Suppressor macrophage (primary cell): Measurements from ENCODE around the gene TRAPPC8.
A peak's percentile ranks its signal among the peaks of the same experiment; 100 is the strongest.
"Not testable (repeated sequence)": the region's sequence is repeated elsewhere in the genome, so short reads cannot be mapped to it uniquely, and the experiment has no call there.

Experiments
- DNase-seq, 4 experiments: peaks; one replicate each; pipeline ENCODE4 v3.0.0-alpha.2; 2020 to 2022

Gene TRAPPC8

DNA sequence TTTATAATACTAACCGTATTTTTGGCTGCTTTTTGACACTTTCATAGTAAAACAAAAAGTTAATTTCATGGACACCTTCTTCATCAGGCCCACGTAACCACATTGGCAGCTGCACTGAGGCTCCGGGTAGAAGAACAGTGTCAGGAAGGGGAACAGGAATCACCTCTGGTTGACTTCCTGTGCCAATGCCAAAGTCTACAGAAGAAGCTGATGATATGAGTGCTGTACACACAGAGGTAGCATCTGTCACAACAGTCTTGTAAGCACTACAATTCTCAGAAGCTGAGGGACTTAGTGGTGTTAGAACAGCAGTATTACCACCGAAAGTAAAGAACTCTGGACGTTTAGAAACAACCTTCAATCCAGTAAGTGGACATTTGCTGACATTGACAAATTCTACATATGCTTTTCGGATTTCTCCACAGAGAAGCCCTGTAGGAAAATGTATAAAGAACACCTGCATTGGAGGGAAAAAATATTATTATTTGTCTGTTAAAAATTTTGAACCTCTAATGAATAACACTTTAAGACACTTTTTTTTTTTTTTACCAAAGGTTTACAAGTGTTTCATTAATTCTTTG, 85.3 kb downstream of the TRAPPC8 start:
- no peak for DNase-seq

DNA sequence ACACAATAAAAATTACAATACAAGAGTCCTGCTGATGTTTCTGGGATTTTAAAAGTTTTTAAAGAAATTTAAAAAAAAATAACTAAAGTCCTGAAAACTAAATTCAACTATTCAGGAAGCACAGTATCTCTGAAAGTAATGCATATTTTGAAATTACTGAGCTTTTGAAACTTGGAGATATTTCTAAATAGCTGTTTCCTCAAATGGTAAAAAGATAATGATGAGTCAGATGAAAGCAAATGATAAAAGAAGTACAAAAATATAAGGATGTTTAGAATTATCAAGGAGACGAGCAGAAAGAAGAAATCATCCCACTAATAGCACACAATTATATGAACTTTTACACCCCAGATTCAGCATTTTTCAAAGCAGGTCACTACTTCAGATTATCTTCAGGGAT, 92.1 kb downstream of the TRAPPC8 start:
- peak in 2 of 4 experiments; percentile 53 to 67 for DNase-seq

DNA sequence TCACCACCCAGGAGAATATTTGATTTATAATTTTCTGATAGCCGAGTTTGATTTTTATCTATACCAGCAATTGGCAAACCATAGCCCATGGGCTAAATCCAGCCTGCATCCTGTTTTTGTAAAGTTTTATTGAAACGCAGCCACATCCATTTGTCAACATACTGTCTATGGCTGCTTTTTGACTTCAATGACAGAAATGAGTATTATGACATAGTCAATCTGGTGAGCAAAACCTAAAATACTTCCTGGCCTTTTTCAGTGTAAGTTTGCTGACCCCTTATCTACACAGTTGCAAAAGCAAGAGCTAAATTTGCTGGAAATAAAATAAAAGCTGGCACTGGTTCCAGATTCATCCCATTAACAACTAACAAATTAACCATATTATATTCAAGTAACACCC, 102.4 kb downstream of the TRAPPC8 start:
- DNase-seq: no peak

DNA sequence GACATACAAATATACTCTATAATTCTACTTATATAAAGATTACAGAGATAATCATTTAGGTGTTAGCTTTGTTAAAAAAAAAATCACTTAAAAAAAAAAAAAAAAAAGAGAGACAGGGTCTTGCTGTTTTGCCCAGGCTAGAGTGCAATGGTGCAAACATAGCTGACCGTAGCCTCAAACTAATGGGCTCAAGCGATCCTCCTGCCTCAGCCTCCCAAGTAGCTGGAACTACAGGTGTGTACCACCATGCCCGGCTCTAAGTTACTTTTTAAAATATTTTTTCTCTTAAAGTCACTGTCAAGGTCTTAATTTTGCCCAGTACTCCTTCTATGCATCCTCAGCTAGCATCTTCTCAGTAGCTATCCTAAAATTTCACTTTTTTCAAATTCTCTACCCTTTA, 105.0 kb downstream of the TRAPPC8 start:
- DNase-seq: no peak

DNA sequence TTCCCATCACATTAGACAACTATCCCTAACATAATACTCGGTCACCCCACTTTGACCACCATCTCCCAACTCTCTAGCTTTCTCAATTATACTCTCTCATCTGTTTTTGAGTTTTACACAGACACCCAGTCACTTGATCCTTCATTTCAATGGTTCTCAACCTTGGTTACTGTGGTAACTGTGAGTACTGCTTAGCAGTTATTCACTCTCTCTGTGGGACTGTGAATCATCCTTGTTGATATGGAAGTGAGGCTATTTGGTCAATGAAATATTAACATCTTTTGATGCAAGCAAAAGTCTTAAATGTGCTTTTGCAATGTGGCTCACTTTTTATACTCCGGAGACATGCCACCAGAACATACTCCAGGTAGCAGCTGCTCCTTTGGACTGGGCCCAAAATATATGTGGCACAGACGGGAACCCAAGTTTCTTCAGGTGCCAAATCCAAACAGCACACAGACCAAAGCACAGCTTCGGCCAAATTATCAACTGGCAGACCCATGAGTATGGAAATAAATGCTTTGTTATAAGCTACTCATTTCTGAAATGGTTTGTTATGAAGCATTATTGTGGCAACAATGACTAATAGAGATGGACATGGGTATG, 107.3 kb downstream of the TRAPPC8 start:
- no peak for DNase-seq

DNA sequence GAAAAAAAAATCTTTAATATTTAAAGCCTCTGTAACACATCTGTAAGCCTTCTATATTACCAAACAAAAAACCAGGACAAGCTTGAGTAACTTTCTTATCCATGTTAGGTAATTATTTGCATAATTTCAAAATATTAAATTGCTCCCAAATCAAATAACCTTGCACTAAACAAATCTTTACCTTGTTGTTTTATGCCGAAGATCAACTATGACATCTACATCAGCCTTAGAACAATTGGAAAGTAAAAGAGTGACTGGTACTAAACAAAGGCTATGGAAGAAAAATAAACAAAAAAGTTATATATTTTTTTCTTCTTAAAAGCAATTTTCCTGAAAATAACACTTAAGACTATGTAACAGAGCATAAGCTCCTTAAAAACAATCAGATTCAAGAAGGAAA, 111.0 kb downstream of the TRAPPC8 start:
- DNase-seq: no peak

DNA sequence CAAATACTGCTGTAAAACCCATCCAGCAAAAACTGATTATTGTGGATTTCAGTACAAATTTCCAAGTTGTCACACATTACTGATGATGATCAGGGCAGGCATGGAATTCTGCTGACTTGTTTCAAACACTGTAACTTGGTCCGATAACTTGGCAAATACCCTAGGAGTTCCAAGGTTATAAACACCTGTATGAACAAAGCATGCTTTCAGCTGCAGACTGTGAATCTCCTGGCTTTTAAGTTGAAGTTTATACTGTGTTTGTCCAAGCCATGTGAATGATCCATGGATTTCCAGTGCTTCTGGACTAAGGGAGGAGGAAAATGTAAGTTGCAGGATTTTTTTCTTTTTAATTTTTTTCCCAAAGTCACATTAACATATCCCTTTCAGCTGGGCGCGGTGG, 112.2 kb downstream of the TRAPPC8 start:
- DNase-seq: no peak

DNA sequence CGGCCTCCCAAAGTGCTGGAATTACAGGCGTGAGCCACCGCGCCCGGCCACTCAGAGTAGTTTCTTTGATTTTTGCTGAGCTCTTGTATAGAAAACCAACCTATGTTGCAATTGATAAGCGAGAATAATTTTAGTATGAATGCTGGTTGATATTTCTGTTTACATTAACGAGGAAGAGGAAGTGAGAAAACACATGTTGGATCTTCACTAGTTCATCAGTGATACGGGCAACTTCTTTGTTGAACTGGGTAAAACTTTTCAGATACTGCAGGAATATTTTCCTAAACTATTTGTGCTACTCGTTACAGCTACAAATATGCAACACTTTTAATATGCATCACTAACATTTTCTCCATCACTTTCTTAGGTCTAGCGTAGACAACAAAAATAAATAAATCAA, 114.3 kb downstream of the TRAPPC8 start:
- DNase-seq: peak in 2 of 4 experiments; percentile 2 to 17

DNA sequence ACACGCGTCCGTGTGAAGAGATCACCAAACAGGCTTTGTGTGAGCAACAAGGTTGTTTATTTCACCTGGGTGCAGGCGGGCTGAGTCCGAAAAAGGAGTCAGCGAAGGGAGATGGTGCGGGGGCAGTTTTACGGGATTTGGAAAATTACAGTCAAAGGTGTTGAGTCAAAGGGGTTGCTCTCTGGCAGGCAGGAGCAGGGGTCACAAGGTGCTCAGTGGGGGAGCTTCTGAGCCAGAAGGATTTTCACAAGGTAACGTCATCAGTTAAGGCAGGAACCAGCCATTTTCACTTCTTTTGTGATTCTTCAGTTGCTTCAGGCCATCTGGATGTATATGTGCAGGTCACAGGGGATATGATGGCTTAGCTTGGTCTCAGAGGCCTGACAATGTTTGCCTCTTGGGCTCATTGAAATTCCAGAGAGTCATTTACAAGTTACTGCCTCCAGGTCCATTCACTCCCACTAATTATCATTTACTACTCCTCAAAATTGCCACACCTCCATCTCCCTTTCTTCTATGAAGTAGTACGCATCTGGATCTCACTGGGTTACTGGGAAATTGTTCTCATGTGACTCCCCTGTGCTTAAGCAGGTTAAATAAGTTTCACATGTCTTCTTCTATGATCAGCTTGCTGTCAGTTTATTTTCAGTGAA, 116.1 kb downstream of the TRAPPC8 start:
- DNase-seq: not testable (repeated sequence)

DNA sequence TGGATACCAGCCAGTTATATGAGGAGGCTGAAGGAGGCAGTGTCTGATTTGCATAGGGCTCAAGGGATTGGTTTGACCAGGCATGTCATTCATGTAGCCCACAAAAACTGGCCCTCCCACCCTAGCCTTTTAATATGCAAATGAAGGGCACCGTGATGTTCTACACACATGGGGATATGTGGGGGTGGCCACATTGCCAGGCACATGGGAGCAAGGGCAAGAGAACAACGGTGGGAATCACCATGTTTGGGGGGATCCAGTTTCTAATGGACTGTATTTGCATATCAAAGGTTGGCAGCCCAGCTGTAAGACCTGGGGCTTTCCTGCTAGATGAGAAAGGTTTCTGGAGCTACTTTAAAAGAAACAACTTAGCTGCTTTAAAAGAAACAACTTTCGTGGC, 117.2 kb downstream of the TRAPPC8 start:
- no peak for DNase-seq

DNA sequence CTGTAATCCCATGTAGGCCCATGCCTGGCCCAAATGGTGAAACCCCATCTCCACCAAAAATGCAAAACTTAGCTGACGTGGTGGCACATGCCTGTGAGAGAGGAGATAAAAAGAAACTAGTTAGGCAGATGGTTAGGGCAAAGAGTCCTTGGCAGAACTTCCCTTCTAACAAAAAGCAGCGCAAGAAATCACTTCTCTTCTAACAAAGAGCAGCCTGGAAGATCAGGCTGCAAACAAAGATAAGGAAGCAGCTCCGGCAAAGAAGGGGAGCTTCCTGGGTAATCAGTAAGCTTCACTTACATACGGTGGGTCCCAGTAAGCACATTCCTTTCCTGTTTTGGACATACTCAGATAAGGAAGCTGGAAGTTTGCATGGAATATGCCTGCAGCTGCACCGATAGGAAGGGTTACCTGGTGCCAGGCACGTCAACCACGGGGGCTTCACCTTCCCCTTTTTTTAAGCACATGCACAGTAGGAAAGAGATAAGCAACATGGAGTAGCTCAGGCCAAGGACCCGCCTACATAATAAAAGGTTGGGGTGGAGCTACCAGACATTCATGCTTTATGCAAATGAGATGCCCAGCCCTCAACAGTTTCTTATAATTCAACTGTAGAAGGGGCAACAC, 121.3 kb downstream of the TRAPPC8 start:
- peak in 3 of 4 experiments; percentile 32 to 43 (median 36) for DNase-seq

DNA sequence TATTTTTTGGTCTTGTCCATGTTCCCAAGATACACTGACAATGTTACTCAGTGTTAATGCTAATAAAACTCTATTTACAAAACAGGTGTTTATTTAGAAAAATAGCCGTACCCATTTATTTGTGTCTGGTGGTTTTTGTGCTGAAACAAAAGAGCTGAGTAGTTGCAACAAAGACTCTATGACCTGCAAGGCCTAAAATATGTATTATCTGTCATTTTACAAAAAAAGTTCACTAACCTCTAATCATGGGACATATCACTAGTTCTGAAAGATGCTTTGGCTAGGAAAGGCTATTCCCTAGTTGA, 123.1 kb downstream of the TRAPPC8 start:
- no peak for DNase-seq

DNA sequence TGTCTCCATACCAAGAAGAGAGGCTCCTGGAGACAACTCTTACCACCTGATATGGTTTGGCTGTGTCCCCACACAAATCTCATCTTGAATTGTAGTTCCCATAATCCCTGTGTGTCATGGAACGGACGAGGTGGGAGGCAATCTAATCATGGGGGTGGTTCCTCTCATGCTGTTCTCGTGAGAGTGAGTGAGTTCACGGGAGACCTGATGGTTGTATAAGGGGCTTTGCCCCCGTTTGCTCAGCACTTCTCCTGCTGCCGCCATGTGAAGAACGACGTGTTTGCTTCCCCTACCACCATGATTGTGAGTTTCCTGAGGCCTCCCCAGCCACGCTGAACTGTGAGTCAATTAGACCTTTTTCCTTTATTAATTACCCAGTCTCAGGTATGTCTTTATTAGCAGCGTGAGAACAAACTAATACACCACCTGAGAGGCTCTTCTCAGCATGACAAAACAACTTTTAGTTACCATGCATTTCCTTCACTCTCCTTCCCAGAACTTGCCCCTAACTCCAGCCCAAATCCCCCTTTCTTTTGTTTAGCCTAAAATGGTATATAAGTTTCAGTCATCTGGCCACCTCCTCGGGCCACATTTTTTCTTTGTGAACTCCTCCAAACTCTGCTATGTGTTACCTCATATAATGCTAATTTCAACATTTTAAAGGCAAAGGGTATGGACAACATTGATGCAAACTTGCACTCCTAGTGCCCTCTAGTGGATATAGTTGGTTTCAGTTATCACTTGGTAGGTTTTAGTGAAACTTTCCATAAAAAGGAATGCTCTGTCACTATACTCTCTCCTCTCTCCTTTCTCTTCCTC, 123.6 kb downstream of the TRAPPC8 start:
- peak; percentile 60 to 89 (median 77) for DNase-seq

DNA sequence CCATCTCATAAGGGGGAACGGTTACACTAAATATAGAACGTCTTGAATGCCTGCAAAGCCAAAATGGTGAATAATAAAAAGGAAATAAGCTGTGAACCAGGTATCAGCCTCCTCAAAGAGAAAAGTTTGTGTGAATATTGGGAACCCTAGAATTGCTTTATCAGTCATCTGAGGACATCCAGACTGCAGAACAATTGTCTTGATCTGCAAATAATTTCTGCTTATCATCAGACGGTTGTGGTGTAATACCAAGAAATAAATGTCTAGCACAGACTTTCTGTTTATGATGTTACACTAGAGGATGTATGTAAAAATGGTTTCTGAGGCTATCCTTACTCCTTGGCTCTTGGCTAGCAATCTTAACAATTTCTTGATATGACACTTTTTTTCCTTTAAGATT, 128.8 kb downstream of the TRAPPC8 start:
- DNase-seq: no peak

DNA sequence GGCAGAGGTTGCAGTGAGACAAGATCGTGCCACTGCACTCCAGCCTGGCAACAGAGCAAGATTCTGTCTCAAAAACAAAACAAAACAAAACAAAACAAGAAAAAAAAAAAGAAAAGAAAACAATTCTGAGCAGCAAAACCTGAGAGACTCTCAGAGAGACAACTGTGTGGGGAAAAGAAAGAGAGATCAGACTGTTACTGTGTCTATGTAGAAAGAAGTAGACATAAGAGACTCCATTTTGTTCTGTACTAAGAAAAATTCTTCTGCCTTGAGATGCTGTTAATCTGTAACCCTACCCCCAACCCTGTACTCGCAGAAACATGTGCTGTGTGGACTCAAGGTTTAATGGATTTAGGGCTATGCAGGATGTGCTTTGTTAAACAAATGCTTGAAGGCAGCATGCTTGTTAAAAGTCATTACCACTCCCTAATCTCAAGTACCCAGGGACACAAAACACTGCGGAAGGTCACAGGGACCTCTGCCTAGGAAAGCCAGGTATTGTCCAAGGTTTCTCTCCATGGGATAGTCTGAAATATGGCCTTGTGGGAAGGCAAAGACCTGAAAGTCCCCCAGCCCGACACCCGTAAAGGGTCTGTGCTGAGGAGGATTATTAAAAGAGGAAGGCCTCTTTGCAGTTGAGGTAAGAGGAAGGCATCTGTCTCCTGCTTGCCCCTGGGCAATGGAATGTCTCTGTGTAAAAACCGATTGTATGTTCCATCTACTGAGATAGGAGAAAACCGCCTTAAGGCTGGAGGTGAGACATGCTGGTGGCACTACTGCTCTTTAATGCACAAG, 132.4 kb downstream of the TRAPPC8 start:
- DNase-seq: not testable (repeated sequence)

DNA sequence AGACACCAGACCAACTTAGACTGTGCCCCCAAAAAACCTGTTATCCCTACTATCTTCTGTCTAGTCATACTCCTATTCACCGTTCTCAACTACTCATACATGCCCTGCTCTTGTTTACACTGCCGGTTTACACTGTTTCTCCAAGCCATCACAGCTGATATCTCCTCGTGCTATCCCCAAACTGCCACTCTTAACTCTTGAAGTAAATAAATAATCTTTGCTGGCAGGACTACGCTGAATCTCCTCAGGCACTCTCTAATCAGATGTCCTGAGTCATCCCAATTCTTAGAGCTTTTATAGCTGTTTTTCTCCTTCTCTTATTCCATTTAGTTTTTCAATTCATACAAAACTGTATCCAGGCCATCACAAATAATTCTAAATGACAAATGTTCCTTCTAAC, 133.9 kb downstream of the TRAPPC8 start:
- not testable (repeated sequence) for DNase-seq

DNA sequence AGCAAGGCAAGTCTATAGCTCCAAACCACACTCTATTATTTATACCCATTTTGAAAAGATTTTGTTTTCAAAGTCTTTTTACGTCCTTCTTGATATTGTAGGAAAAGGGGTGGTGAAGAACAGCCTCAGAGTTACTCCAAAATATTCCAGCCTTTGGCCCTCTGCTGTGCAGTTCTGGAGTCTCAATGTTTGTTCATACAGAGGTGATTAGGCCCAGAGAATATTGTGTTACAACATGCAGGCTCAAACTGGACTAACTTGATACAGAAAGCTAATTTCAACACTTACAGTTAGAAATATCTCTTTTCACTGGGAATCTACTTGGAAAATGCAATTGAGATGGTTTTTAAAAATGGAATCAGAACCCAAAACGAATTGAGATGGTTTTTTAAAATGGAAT, 141.8 kb downstream of the TRAPPC8 start:
- DNase-seq: no peak

DNA sequence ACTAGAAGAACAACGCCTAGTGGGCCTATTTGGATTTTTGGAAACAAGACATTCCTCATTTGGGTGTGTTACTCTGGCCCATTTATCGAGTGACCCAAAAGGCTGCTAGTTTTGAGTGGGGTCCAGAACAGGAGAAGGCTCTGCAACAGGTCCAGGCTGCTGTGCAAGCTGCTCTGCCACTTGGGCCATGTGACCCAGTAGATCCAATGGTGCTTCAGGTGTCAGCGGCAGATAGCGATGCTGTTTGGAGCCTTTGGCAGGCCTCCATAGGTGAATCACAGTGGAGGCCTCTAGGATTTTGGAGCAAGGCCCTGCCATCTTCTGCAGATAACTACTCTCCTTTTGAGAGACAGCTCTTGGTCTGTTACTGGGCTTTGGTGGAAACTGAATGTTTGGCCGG, 143.7 kb downstream of the TRAPPC8 start:
- DNase-seq: not testable (repeated sequence)

DNA sequence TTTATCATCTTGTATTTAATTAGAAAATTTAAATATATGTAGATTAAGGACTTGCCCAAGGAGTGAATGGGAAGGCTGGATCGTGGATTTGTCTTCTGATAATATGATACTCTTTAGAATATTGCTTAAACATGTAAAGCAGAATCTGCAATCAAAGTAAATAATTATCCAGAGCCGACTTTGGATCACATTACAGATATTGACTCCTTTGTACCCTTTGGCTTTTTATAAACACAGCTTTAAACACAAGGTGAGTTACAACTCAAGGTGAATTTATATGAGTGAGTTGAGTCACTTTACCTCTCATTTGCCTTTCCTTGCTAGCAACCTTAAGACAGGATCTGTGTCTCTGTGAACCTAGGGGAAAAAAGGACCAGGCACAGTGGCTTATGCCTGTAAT, 144.5 kb downstream of the TRAPPC8 start:
- DNase-seq: no peak

DNA sequence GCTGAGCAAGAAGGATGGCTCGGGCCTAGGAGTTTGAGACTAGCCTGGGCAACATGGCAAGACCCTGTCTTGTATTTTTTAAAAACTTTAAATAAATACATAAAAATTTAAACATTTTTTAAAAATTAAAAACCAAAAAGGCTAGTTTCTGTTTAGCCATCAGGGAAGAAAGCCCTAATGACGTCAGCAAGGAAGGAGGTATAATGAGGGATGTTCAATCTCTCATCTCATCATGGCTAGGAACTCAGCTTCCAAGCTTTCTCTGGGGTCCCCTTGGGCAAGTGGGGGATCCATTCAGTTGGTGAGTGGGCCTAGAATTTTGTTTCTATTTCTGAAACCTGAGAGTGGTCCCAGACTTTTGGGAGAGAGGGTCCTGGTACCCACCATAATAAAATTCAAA, 147.2 kb downstream of the TRAPPC8 start:
- DNase-seq: no peak

DNA sequence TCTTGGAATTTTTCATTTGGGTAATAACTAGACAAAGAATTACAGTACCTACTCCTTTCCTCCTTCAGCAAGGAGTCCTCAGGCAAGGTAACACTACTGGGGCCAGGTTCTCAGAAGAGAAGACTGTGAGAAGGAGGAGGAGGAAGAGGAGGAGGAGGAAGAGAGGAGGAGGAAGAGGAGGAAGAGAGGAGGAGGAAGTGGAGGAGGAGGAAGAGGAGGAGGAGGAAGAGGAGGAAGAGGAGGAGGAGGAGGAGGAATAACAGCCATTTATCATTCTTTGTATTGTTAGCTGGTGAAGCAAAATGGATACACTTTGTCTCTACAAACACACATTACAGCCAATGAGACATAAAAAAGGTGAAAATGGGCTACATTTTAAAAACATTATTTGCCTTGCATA, 149.4 kb downstream of the TRAPPC8 start:
- no peak for DNase-seq

DNA sequence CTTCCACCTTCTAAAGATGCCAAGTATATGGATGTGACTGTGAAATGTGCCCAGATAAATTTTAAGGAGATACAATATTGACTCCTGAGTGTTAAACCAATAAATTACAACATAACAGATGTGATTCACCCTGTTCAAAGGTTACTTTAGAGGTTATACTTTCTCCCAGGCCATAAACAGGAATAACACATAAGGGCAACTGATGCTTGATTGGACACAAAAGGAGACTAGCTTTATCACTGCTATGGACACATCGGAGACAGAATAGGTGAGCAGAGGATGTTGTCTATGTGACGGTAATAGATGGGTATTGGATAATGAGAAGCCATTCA, 150.4 kb downstream of the TRAPPC8 start:
- peak in 1 of 4 experiments; percentile 4 for DNase-seq
